Amniotic epithelial cell (primary cell): ENCODE measurements around the gene LRRC46.
A peak's percentile ranks its signal among the peaks of the same experiment; 100 is the strongest.

ENCODE experiments used
- DNase-seq: peaks from one replicate; pipeline ENCODE4 v3.0.0-alpha.2; 2010; ENCODE audit warnings: low read depth

The LRRC46 gene

DNA sequence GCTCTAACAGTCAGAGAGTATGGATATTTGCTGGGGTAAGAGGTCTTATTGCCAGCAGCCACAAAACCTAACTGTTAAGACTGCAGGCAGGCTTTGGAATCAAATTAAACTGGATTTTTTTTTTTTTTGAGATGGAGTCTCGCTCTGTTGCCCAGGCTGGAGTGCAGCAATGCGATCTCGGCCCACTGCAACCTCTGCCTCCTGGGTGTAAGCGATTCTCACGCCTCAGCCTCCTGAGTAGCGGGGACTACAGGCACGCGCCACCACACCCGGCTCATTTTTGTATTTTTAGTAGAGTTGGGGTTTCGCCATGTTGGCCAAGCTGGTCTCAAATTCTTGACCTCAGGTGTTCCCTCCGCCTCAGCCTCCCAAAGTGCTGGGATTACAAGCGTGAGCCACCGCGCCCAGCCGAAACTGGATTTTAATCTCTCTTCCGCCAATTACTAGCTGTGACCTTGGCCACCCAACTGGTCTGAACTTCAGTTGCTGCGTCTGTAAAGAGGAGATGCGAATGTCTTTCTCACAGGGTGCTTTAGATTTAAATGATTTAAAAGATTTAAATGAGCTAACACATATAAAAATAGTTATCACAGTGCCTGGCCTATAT lies 971 bp upstream of the LRRC46 start:
- DNase-seq: no peak

DNA sequence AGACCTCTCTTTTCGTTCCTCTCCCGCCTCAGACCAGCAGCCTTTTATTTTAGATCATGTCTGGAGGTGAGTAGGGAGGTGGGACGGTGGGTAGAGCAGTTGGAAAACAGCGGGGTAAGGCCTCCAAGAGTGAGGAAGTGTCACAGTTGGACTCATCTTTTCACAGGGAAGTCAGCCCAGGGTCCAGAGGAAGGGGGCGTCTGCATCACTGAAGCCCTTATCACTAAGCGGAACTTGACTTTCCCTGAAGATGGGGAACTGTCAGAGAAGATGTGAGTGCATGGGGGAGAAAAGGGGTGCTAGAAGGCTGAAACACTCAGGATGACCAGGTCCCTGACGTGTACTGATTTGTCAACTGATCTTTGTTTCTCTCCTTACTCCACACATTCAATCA lies 461 bp downstream of the LRRC46 start:
- DNase-seq: no peak

- DNase-seq: no peak
Measured at GRCh38 chr17:47834756-47835155, 3.3 kb downstream of the LRRC46 start.

DNA sequence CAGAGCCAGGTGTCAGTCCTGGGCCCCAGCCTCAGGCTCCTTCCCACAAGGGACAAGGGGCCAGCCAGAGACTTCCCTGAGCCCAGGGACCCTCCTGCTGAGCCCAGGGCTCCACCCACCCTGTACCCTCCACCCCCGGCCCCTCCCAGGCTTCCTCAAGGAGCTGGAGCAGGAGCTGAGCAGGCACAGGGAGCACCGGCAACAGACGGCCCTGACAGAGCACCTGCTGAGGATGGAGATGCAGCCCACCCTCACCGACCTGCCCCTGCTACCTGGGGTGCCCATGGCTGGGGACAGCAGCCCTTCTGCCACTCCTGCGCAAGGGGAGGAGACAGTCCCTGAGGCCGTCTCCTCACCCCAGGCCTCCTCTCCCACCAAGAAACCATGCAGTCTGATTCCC lies 5.1 kb downstream of the LRRC46 start:
- no peak for DNase-seq

DNA sequence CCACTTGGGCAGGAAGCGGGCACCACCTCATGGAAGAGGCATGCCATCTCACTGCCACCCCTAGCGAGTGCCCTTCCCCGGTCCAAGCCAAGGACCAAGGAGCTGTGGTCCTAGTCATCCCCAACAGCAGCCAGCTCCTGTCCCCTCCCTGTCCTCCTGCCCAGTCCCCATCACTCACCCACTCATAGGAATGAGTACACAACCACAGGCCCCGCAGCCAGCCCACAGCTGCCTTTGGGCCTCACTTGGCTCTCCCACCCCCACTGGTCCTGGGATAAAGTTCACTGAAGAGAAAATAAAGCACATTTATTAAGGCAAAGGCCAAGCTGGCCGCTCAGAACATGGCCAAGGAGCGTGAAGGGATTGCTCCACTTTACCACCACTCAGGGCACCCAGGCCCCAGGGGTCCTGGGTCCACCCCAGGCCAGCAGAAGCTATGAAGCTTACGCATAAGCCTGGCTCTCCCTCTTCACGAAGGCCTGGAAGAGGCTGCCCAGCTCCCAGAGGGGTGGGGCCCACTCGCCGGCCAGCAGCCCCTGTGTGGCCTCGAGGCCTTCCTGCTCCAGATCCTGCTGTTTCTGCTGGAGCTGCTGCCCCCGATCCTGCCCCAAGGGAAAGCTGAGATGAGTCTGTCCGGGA lies 6.0 kb downstream of the LRRC46 start:
- DNase-seq: no peak

GRCh38 chr17:47838636-47839035 lies 7.2 kb downstream of the LRRC46 start:
- no peak for DNase-seq

GRCh38 chr17:47839071-47839470 lies 7.6 kb downstream of the LRRC46 start:
- DNase-seq: no peak

DNA sequence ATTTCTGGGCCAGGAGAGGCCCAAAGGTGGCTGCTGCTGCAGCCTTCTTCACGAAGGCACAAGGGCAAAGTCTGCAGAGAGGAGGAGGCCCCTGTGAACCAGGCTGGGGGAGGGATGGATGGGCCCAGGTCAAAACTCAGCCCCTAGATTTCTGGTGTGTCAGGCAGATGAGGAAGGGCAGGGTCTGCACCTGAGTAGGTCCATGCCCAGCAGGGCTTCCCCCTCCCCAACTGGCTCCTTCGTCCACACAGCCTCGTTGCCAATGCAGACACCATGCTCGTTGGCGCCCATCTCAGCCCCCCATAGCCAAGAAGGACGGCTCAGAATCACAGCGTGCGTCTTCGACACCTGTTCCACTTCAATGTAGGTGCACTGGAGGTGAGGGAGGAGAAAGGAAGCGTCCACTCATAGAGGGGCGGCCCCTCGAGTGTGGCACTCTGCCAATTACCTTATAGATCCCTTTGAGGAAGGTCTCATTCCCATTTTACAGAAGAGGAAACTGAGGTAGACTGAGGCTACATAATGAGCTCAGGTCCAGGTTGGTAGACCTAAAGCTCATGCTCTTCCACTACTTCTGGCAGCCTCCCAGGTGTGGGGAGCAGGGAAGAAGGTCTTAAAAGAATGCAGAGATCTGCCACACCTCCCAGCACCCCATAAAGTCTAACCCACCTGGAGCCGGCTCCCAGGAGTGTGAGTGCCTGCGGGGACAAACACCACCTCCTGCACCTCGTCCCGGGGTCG lies 8.7 kb downstream of the LRRC46 start:
- DNase-seq: no peak

DNA sequence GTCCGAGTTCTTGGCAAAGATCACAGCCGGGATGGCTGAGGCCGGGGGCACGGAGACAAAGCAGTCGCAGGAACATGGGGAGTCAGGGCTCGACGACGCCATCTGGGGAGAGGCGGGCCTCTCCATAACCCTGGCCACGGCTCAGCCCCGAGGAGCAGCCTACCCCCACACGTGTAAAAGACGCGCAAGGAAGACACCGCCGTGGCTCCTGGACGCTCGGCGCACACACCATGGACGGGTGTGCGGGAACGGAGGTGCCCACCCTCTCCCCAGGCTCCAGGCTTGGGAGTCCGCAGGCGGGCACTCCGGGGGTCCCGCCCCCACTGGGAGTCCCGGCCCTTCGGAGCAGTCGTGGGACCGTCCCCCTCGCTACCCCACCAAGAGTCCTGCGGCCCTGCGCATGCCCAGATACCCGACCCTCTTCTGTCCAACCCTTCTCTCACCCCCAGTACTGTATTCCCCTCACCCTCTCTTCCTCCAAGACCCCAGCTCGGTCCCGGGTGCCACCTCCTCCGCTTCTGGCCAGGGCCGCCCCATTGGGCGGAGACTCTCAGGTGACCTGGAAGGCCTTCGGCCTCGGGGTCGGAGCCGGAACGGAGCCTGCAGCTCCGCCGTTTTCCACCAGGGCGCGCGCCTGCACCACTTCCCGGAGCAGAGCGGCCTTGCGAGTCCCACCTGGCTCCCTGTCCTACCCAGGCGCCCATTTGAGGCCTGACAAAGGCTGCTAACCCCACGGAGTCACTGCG lies 9.4 kb downstream of the LRRC46 start, which contains the start of gene SCRN2:
Gene SCRN2, minus strand, starts transcription at position 532 of the 746 bp plus-strand sequence. Its CDS starts 430 bp downstream, at position 102.
- peak; percentile 68 for DNase-seq

DNA sequence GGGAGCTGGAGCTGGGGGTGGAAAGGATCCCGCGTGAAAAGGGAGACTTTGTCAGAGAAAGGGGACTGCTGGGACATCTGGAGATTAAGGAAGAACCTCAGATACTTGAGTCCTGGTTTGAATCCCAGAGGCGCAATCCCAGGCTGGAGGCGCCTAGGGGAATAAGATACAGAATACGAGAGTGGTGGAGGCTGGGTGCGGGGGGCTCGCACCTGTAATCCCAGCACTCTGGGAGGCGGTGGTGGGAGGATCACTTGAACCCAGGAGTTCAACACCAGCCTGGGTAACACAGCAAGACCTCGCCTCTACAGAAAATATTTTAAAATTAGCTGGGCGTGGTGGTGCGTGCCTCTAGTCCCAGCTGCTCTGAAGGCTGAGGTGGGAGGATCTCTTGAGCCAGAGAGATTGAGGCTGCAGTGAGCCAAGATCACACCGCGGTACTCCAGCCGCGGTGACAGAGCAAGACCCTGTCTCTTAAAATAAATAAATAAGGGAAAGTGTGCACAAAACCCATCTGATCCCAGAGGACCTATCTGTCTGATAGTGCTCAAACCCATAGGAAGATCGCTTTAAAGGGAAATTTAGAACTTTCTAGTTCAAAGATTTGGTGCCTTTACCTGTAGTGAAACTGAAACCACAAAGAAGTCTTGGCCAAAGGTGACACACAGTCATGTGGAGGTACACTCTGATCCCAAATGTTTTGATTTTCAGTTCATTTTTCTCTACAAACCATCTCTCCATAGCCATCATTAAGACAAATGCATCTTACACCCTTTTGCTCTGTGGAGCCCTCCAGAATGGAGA lies 10.2 kb downstream of the LRRC46 start:
- DNase-seq: no peak

- DNase-seq: no peak
Measured at GRCh38 chr17:47843391-47843730, 11.9 kb downstream of the LRRC46 start.

DNA sequence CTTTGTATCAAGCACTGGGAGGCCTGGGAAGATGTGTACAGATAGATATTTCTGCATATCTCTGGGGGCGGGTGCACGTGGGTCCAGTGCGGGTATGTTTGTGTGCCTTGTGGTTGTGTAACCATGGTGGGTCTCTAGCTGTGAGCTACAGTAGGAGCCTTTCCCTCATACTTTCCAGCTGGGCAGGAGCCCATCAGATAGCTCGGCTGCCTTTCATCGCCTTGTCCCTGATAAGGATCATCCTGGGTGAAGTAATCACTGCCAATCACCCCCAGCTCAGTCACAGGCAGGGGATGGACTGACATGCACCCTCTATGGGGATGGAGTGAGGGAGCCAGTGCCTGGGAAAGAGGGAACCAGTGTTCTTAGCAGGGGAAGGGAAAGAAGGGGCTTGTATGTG lies 12.8 kb downstream of the LRRC46 start:
- peak; percentile 98 for DNase-seq

- peak; percentile 70 for DNase-seq
Measured at GRCh38 chr17:47844814-47845715, 13.6 kb downstream of the LRRC46 start.

DNA sequence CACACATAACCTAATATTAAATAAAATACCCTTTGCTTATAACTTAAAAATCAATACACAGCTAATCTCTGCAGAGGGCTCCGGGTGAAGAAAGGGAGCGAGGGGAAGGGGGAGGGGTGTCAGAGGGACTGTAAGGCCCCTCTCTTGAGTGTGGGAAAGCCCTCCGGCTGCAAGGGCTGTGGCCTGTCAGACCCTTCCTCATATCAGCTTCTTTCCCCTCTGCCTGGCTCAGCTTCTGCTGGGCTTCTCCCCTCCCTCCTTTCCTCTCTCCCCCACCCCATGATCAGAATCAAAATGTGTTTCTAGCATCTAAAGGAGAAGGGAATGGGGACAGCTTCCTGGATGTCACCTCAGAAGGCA lies 14.2 kb downstream of the LRRC46 start:
- no peak for DNase-seq

GRCh38 chr17:47846716-47847340 lies 15.4 kb downstream of the LRRC46 start:
- no peak for DNase-seq

GRCh38 chr17:47847341-47848197 lies 16.1 kb downstream of the LRRC46 start:
- DNase-seq: no peak

- no peak for DNase-seq
Measured at GRCh38 chr17:47848198-47848513, 16.7 kb downstream of the LRRC46 start.

GRCh38 chr17:47850373-47850691 lies 18.9 kb downstream of the LRRC46 start:
- no peak for DNase-seq

GRCh38 chr17:47850692-47851573 lies 19.5 kb downstream of the LRRC46 start, which contains the start of gene SP6:
Gene SP6, minus strand, starts transcription at chr17:47851163. Its CDS starts 2,734 bp downstream, at chr17:47848429.
- DNase-seq: peak; percentile 53
